HG03103 (cell line): ENCODE results near the gene CRABP1.

Experiments
- ATAC-seq: cut with Tn5 transposase; IDR thresholded peaks from one replicate; pipeline ENCODE4 v1.9.1; 2021; ENCODE audit warnings: low read depth; ENCODE audit not compliant: unreplicated experiment

CRABP1 gene

GRCh38 chr15:78343276-78344060, 3.3 kb downstream of the CRABP1 start:
- no peak for ATAC-seq

DNA sequence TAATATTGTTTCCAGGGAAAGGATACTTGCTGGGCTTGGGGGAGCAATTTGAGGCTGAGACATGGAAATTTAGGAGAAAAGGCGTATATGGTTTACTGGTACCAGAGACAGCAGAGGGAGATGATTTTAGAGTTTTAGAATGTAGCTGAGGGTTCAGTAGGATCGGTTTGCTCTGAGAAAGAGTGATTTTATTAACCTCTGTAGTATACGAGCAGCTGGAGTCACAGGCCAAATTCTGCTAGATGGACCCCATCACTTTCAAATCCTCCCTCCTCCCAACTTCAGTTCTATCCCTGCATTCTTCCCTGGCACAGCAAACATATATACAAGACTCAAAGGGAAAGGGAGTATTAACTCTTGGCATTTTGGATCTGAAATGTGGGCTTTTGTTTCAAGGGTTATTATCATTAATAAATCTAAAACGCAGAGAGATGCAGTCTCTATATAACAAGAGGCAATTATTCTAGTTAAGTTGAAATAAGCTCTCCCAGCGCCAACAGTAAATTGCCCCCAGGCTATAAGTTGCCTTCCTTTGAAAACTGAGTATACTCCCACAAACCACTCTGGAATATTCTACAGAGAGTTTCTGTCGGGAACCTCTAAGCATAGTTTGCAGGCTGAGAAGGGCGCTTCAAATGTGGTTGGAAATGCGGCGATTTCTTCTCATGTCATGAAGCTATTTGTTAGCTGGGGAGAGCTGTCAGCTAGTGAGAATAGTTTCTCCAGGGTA, 5.4 kb downstream of the CRABP1 start:
- no peak for ATAC-seq

GRCh38 chr15:78347586-78348543, 7.7 kb downstream of the CRABP1 start:
- ATAC-seq: no peak

DNA sequence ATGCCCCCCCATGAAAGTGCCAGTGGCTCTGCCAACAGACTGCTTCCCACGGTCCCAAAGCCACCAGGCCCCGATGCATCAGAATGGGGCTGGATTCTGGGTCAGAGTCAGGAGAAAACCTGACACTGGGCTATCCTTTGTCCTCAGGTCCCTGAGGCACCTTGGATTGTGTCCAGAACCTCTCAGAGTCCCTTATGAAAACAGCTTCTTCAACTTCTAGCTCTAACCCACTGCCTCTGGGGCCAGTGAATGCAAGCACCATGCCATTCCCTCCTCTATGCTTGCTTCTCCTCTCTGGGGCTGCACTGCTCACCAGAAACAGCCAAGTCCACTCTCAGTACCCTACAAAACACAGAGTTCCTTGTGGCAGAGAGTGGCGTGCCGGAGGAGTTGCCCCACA, 9.9 kb downstream of the CRABP1 start:
- no peak for ATAC-seq

DNA sequence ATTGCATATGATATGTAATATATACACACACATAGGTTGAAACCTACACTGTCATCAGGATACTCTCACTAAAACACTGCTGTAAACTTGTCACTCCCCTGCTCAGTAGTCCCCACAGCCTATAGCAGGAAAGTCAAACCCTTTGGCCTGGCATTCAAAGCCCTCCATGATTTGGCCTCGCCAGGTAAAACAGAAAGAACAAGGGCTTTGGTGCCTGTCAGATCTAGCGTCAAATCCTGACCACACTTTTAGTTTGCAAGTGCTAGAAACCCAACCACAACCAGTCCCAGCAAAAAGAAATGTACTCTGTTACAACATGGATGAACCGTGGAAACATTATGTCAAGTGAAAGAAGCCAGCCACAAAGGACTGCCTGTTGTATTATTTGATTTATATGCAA, 11.4 kb downstream of the CRABP1 start:
- ATAC-seq: no peak

GRCh38 chr15:78353093-78353492, 12.9 kb downstream of the CRABP1 start:
- ATAC-seq: no peak

- ATAC-seq: no peak
Observed at GRCh38 chr15:78355177-78355576, 15.0 kb downstream of the CRABP1 start.

DNA sequence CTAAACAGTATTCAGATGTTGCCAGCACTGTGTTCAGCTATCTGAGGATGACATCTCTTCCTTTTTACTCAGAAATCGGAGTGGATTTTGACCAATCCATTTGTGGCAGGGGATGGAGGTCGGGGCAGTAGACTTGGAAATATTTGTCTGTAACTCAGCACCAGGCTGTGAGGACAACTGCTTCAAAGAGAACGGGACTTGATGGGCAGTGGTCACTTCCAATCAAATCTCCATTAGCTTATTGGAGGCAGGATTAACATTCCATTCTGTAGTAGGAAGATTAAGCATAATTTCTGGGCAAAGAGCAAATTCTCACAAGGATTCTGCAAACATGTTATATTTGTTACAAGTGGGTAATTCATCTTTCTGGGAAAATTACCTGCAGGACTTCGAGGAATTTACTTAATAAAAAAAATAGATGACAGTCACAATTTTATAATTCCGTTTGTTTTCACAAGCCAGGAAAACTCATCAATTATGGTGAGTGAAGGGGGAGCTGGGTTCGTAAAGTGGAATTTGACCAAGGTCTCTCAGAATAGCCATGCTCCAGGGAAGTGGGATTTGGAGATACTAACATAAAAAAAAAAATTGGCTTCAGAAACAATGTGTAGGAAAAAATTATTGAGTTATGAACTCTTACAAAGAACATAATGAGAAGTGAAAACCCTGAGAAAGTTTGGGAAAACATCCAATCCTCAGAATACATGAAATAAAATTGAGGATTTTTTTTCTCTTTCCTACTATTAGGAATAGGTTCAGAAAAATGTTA, 18.1 kb downstream of the CRABP1 start:
- ATAC-seq: no peak

DNA sequence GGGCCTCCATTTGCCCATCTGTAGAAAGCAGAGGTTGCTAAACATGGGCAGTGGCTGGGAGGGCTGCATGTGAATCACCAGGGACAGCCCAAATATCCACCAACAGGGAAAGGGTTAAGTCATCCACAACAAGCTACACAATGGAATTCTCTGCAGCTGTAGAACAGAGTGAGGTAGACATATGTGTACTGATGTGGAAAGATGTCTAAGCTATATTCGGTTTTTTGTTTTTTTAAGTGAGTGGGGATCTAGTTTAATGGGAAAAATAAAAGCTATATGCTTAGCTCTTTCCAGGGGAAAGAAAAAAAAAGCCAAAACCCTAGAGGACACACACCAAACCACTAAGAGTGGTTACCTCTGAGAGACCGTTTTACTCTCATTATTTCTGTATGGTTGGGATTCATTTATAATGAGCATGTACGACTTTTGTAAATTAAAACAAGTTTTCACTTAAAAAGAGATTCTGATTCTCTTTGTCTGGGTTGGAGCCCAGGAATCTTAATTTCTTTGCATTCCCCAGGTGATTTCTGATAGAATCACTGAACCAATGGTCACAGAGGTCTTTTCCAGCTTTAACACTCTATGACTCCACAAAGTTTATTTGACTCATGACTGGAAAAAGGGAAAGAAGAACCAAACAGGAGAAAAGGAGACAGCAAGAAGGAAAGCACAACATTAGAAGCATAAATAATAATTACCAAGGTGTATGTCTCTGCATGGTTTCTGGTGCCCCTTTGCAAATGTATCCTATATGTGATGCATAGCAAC, 19.1 kb downstream of the CRABP1 start:
- no peak for ATAC-seq

GRCh38 chr15:78360367-78360801, 20.2 kb downstream of the CRABP1 start:
- ATAC-seq: no peak

- ATAC-seq: no peak
Observed at GRCh38 chr15:78360958-78361718, 21.0 kb downstream of the CRABP1 start.

GRCh38 chr15:78361771-78362506, 21.8 kb downstream of the CRABP1 start:
- no peak for ATAC-seq

DNA sequence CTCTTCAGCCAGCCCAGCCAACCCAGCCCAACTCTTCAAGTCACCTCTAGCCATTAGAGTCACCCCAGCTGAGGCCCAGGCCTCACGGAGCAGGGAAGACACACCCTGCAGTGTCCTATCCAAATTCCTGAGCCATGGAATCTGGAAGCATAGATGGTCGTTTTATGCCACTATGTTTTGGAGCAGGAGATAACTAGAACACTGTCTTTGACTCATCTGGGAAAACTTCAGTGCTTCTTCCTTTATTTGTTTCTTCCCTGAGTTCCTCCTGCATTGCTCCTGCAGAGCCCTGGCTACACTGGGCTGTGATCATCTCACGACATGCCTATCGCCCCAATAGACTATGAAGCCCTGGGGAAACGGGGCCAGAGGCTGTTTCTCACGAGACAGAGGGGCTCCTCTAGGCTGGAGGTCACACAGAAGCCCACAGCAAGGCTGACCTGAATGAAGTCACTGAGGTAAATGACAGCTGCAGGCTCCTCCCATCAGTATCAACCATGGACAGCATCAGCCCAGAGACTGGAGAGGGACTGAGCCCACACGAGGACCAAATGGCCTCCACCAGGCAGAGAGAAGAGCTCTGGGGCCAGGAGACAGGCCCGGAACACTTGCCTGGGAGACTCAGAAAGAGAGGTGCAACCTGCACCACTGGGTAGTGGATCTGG, 22.7 kb downstream of the CRABP1 start:
- ATAC-seq: no peak

GRCh38 chr15:78363381-78363734, 23.2 kb downstream of the CRABP1 start:
- ATAC-seq: no peak

DNA sequence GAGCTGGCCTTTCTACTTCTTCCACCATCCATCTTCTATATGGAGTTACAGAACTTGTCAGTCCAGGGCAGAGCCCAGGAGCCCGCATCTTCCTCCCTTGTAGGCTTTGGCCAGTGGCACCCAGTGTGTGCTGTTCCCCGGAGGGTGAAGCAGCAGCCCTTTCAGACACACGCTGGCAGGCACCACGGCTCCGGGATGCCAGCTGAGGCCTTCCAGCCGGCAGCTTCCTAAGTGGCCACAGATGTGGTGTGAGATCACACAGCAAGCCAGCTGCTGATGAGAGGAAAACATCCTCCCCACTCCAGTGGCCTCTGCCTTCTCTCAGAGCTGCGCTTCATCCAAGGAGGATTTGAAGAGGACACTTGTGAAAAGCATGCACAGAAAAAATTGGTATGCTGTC, 24.1 kb downstream of the CRABP1 start:
- ATAC-seq: no peak

GRCh38 chr15:78365917-78366316, 25.8 kb downstream of the CRABP1 start:
- no peak for ATAC-seq

- ATAC-seq: no peak
Observed at GRCh38 chr15:78366342-78366741, 26.2 kb downstream of the CRABP1 start.

DNA sequence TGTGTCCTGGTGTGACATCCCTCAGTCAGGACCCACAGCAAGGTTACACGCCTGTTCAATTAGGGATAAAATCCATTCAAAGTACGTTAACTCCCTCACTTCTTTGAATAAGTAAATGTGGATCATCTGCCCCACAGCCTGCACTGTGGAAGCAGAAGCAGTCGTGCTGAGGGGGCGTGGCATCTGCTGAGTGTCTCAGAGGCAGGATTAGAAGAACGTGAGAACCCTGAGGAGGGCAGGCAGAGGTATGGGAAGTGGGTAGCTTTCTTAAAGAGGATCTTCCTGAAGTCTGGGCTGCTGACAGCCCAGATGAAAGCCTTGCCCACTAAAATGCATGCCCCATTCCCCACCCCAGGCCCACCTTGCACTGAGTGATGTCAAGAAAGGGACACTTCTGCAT, 28.5 kb downstream of the CRABP1 start:
- no peak for ATAC-seq
